SH-SY5Y (cell line): ENCODE measurements around the gene TOGARAM1.

Source experiments
- GATA2 ChIP-seq: IDR thresholded peaks from 2 replicates; pipeline ENCODE4 v1.6.1; 2011; ENCODE audit warnings: mild to moderate bottlenecking, low read depth, low read length
- GATA3 ChIP-seq: IDR thresholded peaks from 2 replicates; pipeline ENCODE4 v1.6.1; 2011; ENCODE audit warnings: low read depth, mild to moderate bottlenecking, low read length, moderate library complexity

- TF ChIP-seq GATA2 (no peak), GATA3 (no peak)
These were observed 1.9 kb downstream of the TOGARAM1 start for GRCh38 chr14:44963775-44964380.
